Measurements from ENCODE around the gene CDY2B.
"Not testable (repeated sequence)": the region's sequence is repeated elsewhere in the genome, so short reads cannot be mapped to it uniquely, and the experiment has no call there.

The CDY2B gene

GRCh38 chrY:17867850-17868249 lies 12.2 kb downstream of the CDY2B start:
- H3K27me3 ChIP-seq (ENCODE audit: insufficient read depth, low read length, poor library complexity); H3K4me2 ChIP-seq (ENCODE audit: insufficient read depth, low read length); H3K27ac ChIP-seq (ENCODE audit: low read length); H3K79me2 ChIP-seq (ENCODE audit: insufficient read depth, low read length); H3K4me1 ChIP-seq (ENCODE audit: insufficient read depth, low read length); H3K9ac ChIP-seq (ENCODE audit: low read depth, low read length); H3K9me3 ChIP-seq (ENCODE audit: insufficient read depth, low read length, severe bottlenecking); ATAC-seq (ENCODE audit: insufficient read depth, low read depth); DNase-seq; H3K36me3 ChIP-seq (ENCODE audit: insufficient read depth, low read length); H4K20me1 ChIP-seq (ENCODE audit: insufficient read depth, low read length); H2AFZ ChIP-seq (ENCODE audit: low read depth, low read length); H3K4me3 ChIP-seq (ENCODE audit: low read depth in 1 of 2, low read length in 2 of 2): not testable (repeated sequence)

DNA sequence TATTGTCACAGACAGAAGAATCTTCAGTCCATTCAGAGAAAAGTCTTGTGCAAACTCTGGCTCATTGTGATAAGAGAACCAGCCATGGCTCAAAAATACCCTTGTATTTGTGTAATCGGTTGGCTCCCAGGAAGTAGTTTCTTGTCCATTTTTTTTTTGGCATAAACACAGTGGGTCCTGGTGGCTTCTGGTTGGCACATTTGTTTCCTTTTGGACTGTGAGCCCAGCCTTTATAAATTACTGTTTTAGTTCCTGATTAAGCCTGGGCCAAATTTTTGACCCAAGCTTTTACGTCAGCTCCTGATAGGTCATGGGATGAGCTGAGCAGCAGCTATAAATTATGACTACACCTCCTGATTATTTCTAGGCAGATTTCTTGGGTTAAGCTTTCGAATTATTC lies 19.4 kb downstream of the CDY2B start:
- not testable (repeated sequence) for H3K4me3 ChIP-seq (ENCODE audit: low read depth in 1 of 2, low read length in 2 of 2); H3K79me2 ChIP-seq (ENCODE audit: insufficient read depth, low read length); H3K27me3 ChIP-seq (ENCODE audit: insufficient read depth, low read length, poor library complexity); H3K9ac ChIP-seq (ENCODE audit: low read depth, low read length); DNase-seq; H3K27ac ChIP-seq (ENCODE audit: low read length); H3K36me3 ChIP-seq (ENCODE audit: insufficient read depth, low read length); H3K4me2 ChIP-seq (ENCODE audit: insufficient read depth, low read length); H3K9me3 ChIP-seq (ENCODE audit: insufficient read depth, low read length, severe bottlenecking); H3K4me1 ChIP-seq (ENCODE audit: insufficient read depth, low read length); H2AFZ ChIP-seq (ENCODE audit: low read depth, low read length); H4K20me1 ChIP-seq (ENCODE audit: insufficient read depth, low read length); ATAC-seq (ENCODE audit: insufficient read depth, low read depth)

DNA sequence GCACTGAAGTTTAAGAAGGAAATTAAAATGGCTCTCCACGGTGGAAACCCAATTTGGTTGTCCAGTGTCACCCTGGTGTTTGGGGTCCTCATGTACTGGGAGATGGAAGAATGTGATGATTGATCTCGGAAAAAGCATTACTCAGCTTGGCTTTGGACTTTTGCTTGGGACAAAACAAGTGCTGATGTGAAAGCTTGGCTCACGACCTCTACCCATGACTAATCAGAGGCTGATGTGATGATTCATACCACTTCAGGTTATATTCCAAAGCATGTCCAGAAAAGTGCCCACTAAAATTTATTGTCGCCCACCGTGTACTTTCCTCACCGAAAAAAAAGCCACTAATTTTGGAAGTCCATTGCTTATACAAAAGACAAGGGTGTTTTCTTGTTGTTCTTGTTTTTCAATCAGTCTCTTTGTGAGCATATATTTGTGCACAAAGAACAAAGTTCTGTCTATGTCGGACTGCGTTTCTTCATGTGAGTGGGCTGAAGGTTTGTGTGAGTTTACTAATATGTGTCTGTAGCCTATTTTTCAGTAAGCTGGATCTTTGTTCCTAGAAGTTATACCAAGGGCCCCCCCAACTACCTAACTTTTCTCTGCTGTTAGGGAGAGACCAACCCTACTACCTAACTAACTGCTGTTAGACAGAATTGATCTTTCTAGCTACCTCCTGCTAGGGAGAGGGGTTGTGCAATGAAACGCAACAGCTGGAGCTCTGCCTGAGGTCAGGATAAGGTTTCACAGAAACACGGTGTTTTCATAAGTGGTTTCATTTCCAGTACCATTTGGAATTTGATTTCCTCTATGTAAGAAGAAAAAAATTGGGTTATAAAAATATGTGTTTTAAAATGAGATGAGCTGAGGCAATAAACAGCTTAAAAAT lies 22.8 kb downstream of the CDY2B start:
- not testable (repeated sequence) for H3K9ac ChIP-seq (ENCODE audit: low read depth, low read length); H3K36me3 ChIP-seq (ENCODE audit: insufficient read depth, low read length)

GRCh38 chrY:17856508-17856907 lies 23.5 kb downstream of the CDY2B start:
- H3K4me1 ChIP-seq (ENCODE audit: insufficient read depth, low read length); ATAC-seq (ENCODE audit: insufficient read depth, low read depth); H4K20me1 ChIP-seq (ENCODE audit: insufficient read depth, low read length); H3K27ac ChIP-seq (ENCODE audit: low read length); H3K4me3 ChIP-seq (ENCODE audit: low read depth in 1 of 2, low read length in 2 of 2); H3K36me3 ChIP-seq (ENCODE audit: insufficient read depth, low read length); H2AFZ ChIP-seq (ENCODE audit: low read depth, low read length); H3K9me3 ChIP-seq (ENCODE audit: insufficient read depth, low read length, severe bottlenecking); H3K9ac ChIP-seq (ENCODE audit: low read depth, low read length); DNase-seq; H3K4me2 ChIP-seq (ENCODE audit: insufficient read depth, low read length); H3K79me2 ChIP-seq (ENCODE audit: insufficient read depth, low read length); H3K27me3 ChIP-seq (ENCODE audit: insufficient read depth, low read length, poor library complexity): not testable (repeated sequence)

More for the DNA sequence above, 22.8 kb downstream of the CDY2B start:
- H3K4me3 ChIP-seq (ENCODE audit: low read depth in 1 of 2, low read length in 2 of 2); H3K4me1 ChIP-seq (ENCODE audit: insufficient read depth, low read length); H3K9me3 ChIP-seq (ENCODE audit: insufficient read depth, low read length, severe bottlenecking); H3K27me3 ChIP-seq (ENCODE audit: insufficient read depth, low read length, poor library complexity); H3K27ac ChIP-seq (ENCODE audit: low read length); H3K79me2 ChIP-seq (ENCODE audit: insufficient read depth, low read length); ATAC-seq (ENCODE audit: insufficient read depth, low read depth); DNase-seq; H4K20me1 ChIP-seq (ENCODE audit: insufficient read depth, low read length); H3K4me2 ChIP-seq (ENCODE audit: insufficient read depth, low read length); H2AFZ ChIP-seq (ENCODE audit: low read depth, low read length): not testable (repeated sequence)

- H3K9ac ChIP-seq (ENCODE audit: low read depth, low read length); H3K4me3 ChIP-seq (ENCODE audit: low read depth in 1 of 2, low read length in 2 of 2); H3K9me3 ChIP-seq (ENCODE audit: insufficient read depth, low read length, severe bottlenecking); H3K79me2 ChIP-seq (ENCODE audit: insufficient read depth, low read length); H3K36me3 ChIP-seq (ENCODE audit: insufficient read depth, low read length); H3K27ac ChIP-seq (ENCODE audit: low read length); H3K4me1 ChIP-seq (ENCODE audit: insufficient read depth, low read length); DNase-seq; H4K20me1 ChIP-seq (ENCODE audit: insufficient read depth, low read length); H2AFZ ChIP-seq (ENCODE audit: low read depth, low read length); ATAC-seq (ENCODE audit: insufficient read depth, low read depth); H3K4me2 ChIP-seq (ENCODE audit: insufficient read depth, low read length); H3K27me3 ChIP-seq (ENCODE audit: insufficient read depth, low read length, poor library complexity): not testable (repeated sequence)
Measured at GRCh38 chrY:17849131-17849530, 30.9 kb downstream of the CDY2B start.

- DNase-seq; H3K9me3 ChIP-seq (ENCODE audit: insufficient read depth, low read length, severe bottlenecking); H3K4me1 ChIP-seq (ENCODE audit: insufficient read depth, low read length); H3K4me2 ChIP-seq (ENCODE audit: insufficient read depth, low read length); H2AFZ ChIP-seq (ENCODE audit: low read depth, low read length); H3K27ac ChIP-seq (ENCODE audit: low read length); H3K9ac ChIP-seq (ENCODE audit: low read depth, low read length); H3K4me3 ChIP-seq (ENCODE audit: low read depth in 1 of 2, low read length in 2 of 2); H3K27me3 ChIP-seq (ENCODE audit: insufficient read depth, low read length, poor library complexity); H4K20me1 ChIP-seq (ENCODE audit: insufficient read depth, low read length); H3K79me2 ChIP-seq (ENCODE audit: insufficient read depth, low read length); H3K36me3 ChIP-seq (ENCODE audit: insufficient read depth, low read length); ATAC-seq (ENCODE audit: insufficient read depth, low read depth): not testable (repeated sequence)
Measured at GRCh38 chrY:17832149-17832548, 47.9 kb downstream of the CDY2B start.
